HepG2 (cell line): ENCODE measurements around the gene VAV2. TPM values are rescaled to one million over a fixed set of nuclear protein-coding genes. Genes with fewer than 3 reads are reported as not detected.

Source experiments
- ELF4 ChIP-seq: sonication (generic); formaldehyde crosslinking; IDR thresholded peaks from 2 replicates; pipeline ENCODE4 v1.5.0; 2020; ENCODE audit warnings: missing genetic modification reagents, mild to moderate bottlenecking, moderate library complexity, borderline replicate concordance
- FOSL2 ChIP-seq: sonication (generic); formaldehyde crosslinking; IDR thresholded peaks from 2 replicates; pipeline ENCODE4 v1.4.0; 2020; ENCODE audit warnings: missing genetic modification reagents
- JUNB ChIP-seq: sonication (generic); formaldehyde crosslinking; IDR thresholded peaks from 2 replicates; pipeline ENCODE4 v1.8.0; 2022; ENCODE audit warnings: missing genetic modification reagents, mild to moderate bottlenecking, borderline replicate concordance
- NRL ChIP-seq: sonication (generic); formaldehyde crosslinking; IDR thresholded peaks from 2 replicates; pipeline ENCODE4 v1.5.0; 2020; ENCODE audit warnings: missing genetic modification reagents, mild to moderate bottlenecking, moderate library complexity, borderline replicate concordance
- RELA ChIP-seq: sonication (generic); formaldehyde crosslinking; IDR thresholded peaks from 2 replicates; pipeline ENCODE4 v1.4.0; 2020; ENCODE audit warnings: missing genetic modification reagents
- RFXAP ChIP-seq: sonication (generic); formaldehyde crosslinking; IDR thresholded peaks from 2 replicates; pipeline ENCODE4 v1.4.0; 2020; ENCODE audit warnings: missing genetic modification reagents, borderline replicate concordance
- TOE1 ChIP-seq: sonication (generic); formaldehyde crosslinking; IDR thresholded peaks from 2 replicates; pipeline ENCODE4 v1.4.0; 2020; ENCODE audit warnings: mild to moderate bottlenecking, missing genetic modification reagents
- ZFP1 ChIP-seq: IDR thresholded peaks from 2 replicates; pipeline ENCODE4 v1.6.1; 2016
- ZMYM4 ChIP-seq: sonication (generic); formaldehyde crosslinking; IDR thresholded peaks from 2 replicates; pipeline ENCODE4 v1.8.1; 2023; ENCODE audit warnings: mild to moderate bottlenecking, missing genetic modification reagents
- ZNF160 ChIP-seq: sonication (generic); formaldehyde crosslinking; IDR thresholded peaks from 2 replicates; pipeline ENCODE4 v1.8.0; 2022; ENCODE audit warnings: mild to moderate bottlenecking, inconsistent platforms, missing genetic modification reagents
- ZNF333 ChIP-seq: sonication (generic); formaldehyde crosslinking; IDR thresholded peaks from 2 replicates; pipeline ENCODE4 v1.4.0; 2020; ENCODE audit warnings: mild to moderate bottlenecking, missing genetic modification reagents, borderline replicate concordance
- polyA plus RNA-seq, 8 experiments: library from polyadenylated mRNA; depleted of rRNA in 3 of 8; stranded (reverse) in 7 of 8; unstranded in 1 of 8; fragments of >200 nt; fragmentation: Illumina TruSeq in 4 of 8; extraction: Trizol in 4 of 8; gene quantifications; 2 replicates each; pipeline versions ENCODE4 v1.2.1 to v1.2.3, GENCODE V29; 2011 to 2016; ENCODE audit warnings: low read depth in 4 of 8, missing spikeins in 1 of 8, mixed read lengths in 1 of 8; ENCODE audit not compliant: insufficient read depth in 1 of 8
- total RNA-seq, 5 experiments: library from RNA; depleted of rRNA; stranded (reverse); fragments of >200 nt; fragmentation: Illumina TruSeq; extraction: Trizol; gene quantifications; 2 replicates each; pipeline ENCODE4 v1.2.3, GENCODE V29; 2016; ENCODE audit warnings: low read depth in 1 of 5
- TF ChIP-seq, protein P1 (sequence below): sonication (generic); formaldehyde crosslinking; IDR thresholded peaks from 2 replicates; pipeline ENCODE4 v1.4.0; 2020; ENCODE audit warnings: missing genetic modification reagents, mild to moderate bottlenecking, borderline replicate concordance
- TF ChIP-seq, protein P2 (sequence below): sonication (generic); formaldehyde crosslinking; IDR thresholded peaks from 2 replicates; pipeline ENCODE4 v1.9.0; 2022; ENCODE audit warnings: low read depth, missing genetic modification reagents
- TF ChIP-seq, protein P3 (sequence below): IDR thresholded peaks from 2 replicates; pipeline ENCODE4 v1.6.1; 2016; ENCODE audit warnings: missing compliant biosample characterization, missing genetic modification reagents, borderline replicate concordance
- TF ChIP-seq, protein P4 (sequence below): sonication (generic); formaldehyde crosslinking; IDR thresholded peaks from 2 replicates; pipeline ENCODE4 v1.8.0; 2022; ENCODE audit warnings: missing genetic modification reagents, mild to moderate bottlenecking, inconsistent platforms, borderline replicate concordance
- TF ChIP-seq, protein P5 (sequence below): sonication (generic); formaldehyde crosslinking; IDR thresholded peaks from 2 replicates; pipeline ENCODE4 v1.4.0; 2020; ENCODE audit warnings: missing genetic modification reagents, borderline replicate concordance

The VAV2 gene
- total and polyA plus RNA-seq, 2 of the 13 experiments (the other 11 are each of a cell fraction or from before 2014, with no cell fraction given): 22.5 to 22.9 TPM

DNA sequence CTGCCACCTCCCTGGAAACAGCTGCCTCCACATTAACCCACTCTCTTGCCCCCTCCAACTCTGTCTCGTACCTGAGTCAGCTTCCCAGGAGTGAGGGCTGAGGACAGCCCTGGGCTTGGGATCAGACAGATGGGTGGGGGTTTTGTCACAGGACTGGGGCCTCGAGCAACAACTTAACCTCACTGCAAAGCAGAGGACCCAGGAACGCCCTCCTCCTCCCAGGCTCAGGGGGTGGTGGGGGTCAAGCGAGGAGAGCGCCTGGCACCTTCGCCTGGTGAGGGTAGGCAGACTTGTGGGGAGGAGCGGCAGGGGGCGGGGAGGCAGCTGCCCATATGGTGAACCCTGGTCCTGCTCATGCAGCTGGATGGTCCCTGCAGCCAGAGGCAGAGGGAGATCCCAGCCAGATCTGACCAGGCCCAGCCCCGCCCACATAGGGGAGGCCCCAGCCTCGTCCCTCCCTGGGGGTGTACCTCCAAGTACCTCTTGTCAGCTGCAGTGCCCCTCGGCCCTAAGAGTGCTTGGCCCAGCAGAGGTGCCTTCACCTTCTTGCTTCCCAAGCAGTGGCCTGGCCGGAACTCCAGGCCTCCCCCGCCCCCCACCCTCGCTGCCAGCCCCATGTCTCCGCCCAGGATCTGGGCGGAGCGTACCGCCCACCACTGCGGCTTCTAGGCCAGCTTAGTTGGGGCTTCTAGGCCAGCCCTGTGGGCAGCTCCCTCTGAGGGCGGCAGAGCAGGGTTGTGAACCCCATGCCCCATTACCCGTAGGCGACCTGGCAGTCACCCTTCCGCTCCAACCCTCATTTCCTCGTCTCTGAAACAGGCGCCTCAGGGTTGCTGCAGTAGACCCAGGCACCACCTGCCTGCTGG is 254.1 kb downstream of the VAV2 start, which contains the start of gene SARDH (continued):
- TF ChIP-seq, protein P1, sequence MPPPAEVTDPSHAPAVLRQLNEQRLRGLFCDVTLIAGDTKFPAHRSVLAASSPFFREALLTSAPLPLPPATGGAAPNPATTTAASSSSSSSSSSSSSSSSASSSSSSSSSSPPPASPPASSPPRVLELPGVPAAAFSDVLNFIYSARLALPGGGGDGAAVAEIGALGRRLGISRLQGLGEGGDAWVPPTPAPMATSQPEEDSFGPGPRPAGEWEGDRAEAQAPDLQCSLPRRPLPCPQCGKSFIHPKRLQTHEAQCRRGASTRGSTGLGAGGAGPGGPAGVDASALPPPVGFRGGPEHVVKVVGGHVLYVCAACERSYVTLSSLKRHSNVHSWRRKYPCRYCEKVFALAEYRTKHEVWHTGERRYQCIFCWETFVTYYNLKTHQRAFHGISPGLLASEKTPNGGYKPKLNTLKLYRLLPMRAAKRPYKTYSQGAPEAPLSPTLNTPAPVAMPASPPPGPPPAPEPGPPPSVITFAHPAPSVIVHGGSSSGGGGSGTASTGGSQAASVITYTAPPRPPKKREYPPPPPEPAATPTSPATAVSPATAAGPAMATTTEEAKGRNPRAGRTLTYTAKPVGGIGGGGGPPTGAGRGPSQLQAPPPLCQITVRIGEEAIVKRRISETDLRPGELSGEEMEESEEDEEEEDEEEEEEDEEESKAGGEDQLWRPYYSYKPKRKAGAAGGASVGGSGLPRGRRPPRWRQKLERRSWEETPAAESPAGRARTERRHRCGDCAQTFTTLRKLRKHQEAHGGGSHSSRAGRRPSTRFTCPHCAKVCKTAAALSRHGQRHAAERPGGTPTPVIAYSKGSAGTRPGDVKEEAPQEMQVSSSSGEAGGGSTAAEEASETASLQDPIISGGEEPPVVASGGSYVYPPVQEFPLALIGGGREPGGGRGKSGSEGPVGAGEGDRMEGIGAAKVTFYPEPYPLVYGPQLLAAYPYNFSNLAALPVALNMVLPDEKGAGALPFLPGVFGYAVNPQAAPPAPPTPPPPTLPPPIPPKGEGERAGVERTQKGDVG: 0 out of 2 replicates have a peak, but pooled peaks have one; percentile 20
- TF ChIP-seq ZMYM4 (CRISPR knock-in tag): peak; percentile 37
- no peak; the same call in 1 of the 2 replicates for TF ChIP-seq ZNF160 (CRISPR knock-in tag)
- TF ChIP-seq TOE1 (CRISPR knock-in tag): peak; percentile 48; the same call in 1 of the 2 replicates
- TF ChIP-seq, protein P2, sequence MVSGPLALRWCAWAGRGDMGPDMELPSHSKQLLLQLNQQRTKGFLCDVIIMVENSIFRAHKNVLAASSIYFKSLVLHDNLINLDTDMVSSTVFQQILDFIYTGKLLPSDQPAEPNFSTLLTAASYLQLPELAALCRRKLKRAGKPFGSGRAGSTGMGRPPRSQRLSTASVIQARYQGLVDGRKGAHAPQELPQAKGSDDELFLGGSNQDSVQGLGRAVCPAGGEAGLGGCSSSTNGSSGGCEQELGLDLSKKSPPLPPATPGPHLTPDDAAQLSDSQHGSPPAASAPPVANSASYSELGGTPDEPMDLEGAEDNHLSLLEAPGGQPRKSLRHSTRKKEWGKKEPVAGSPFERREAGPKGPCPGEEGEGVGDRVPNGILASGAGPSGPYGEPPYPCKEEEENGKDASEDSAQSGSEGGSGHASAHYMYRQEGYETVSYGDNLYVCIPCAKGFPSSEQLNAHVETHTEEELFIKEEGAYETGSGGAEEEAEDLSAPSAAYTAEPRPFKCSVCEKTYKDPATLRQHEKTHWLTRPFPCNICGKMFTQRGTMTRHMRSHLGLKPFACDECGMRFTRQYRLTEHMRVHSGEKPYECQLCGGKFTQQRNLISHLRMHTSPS: peak; percentile 89
- no peak for TF ChIP-seq JUNB
- TF ChIP-seq ZNF333 (CRISPR knock-in tag): peak; percentile 94; the same call in 1 of the 2 replicates
- TF ChIP-seq, protein P3, sequence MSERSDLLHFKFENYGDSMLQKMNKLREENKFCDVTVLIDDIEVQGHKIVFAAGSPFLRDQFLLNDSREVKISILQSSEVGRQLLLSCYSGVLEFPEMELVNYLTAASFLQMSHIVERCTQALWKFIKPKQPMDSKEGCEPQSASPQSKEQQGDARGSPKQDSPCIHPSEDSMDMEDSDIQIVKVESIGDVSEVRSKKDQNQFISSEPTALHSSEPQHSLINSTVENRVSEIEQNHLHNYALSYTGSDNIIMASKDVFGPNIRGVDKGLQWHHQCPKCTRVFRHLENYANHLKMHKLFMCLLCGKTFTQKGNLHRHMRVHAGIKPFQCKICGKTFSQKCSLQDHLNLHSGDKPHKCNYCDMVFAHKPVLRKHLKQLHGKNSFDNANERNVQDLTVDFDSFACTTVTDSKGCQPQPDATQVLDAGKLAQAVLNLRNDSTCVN (CRISPR knock-in tag): peak; percentile 57; the same call in 1 of the 2 replicates
- TF ChIP-seq, protein P4, sequence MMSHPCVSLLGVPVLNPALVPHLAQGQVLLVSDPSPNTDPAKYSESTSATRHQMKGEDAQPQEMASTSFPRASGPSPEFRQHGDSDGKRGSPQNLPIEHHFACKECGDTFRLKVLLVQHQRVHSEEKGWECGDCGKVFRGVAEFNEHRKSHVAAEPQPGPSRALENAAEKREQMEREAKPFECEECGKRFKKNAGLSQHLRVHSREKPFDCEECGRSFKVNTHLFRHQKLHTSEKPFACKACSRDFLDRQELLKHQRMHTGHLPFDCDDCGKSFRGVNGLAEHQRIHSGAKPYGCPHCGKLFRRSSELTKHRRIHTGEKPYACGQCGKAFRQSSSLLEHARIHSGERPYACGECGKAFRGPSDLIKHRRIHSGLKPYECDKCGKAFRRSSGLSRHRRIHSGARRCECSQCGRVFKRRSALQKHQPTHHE (CRISPR knock-in tag): no peak
- TF ChIP-seq FOSL2 (CRISPR knock-in tag): no peak; the same call in 1 of the 2 replicates
- TF ChIP-seq RELA (CRISPR knock-in tag): no peak; the same call in 1 of the 2 replicates
- TF ChIP-seq, protein P5, sequence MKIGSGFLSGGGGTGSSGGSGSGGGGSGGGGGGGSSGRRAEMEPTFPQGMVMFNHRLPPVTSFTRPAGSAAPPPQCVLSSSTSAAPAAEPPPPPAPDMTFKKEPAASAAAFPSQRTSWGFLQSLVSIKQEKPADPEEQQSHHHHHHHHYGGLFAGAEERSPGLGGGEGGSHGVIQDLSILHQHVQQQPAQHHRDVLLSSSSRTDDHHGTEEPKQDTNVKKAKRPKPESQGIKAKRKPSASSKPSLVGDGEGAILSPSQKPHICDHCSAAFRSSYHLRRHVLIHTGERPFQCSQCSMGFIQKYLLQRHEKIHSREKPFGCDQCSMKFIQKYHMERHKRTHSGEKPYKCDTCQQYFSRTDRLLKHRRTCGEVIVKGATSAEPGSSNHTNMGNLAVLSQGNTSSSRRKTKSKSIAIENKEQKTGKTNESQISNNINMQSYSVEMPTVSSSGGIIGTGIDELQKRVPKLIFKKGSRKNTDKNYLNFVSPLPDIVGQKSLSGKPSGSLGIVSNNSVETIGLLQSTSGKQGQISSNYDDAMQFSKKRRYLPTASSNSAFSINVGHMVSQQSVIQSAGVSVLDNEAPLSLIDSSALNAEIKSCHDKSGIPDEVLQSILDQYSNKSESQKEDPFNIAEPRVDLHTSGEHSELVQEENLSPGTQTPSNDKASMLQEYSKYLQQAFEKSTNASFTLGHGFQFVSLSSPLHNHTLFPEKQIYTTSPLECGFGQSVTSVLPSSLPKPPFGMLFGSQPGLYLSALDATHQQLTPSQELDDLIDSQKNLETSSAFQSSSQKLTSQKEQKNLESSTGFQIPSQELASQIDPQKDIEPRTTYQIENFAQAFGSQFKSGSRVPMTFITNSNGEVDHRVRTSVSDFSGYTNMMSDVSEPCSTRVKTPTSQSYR: no peak; the same call in 1 of the 2 replicates
- TF ChIP-seq ELF4: no peak
- no peak for TF ChIP-seq ZFP1 (CRISPR knock-in tag)
- peak; percentile 44; the same call in 1 of the 2 replicates for TF ChIP-seq RFXAP (CRISPR knock-in tag)
- 0 out of 2 replicates have a peak, but pooled peaks have one; percentile 71 for TF ChIP-seq NRL (CRISPR knock-in tag)
